B cell (primary cell): ENCODE results near the gene TLR10. TPM values are rescaled to one million over a fixed set of nuclear protein-coding genes. Genes with fewer than 3 reads are reported as not detected.

Source experiments
- ATAC-seq: fragments of 200-7000 bp; cut with Tn5 transposase; one replicate; pipeline ENCODE4 v1.10.0; 2021; ENCODE audit warnings: low read depth, mild to moderate bottlenecking, moderate number of reproducible peaks, moderate library complexity
- CTCF ChIA-PET: fragments of 350-600 bp; sonication (Branson Sonifier 250); formaldehyde crosslinking; loops from one replicate; lab custom pipeline; 2021; ENCODE audit warnings: antibody characterized with exemption, inconsistent platforms; lab: Charles Lee
- POLR2A ChIA-PET: fragments of 350-600 bp; sonication (Branson Sonifier 250); formaldehyde crosslinking; loops from one replicate; lab custom pipeline; 2021; ENCODE audit warnings: antibody characterized with exemption; lab: Charles Lee
- DNase-seq: peaks from one replicate; pipeline ENCODE4 v3.0.0; 2013
- H2AFZ ChIP-seq: 2 replicates; pipeline ENCODE4 v1.6.1; 2012; ENCODE audit warnings: mild to moderate bottlenecking, low read depth, low read length; ENCODE audit not compliant: insufficient read depth, poor library complexity, severe bottlenecking
- H3K27ac ChIP-seq, 2 donors: 1 replicate in 1 of 2; 2 replicates in 1 of 2; pipeline ENCODE4 v1.5.1; 2012 to 2013; ENCODE audit warnings: low read length in 2 of 2, mild to moderate bottlenecking in 2 of 2, moderate library complexity in 1 of 2
- H3K27me3 ChIP-seq, 4 experiments: fragments of 200-600 bp in 1 of 4; sonication (generic) in 1 of 4; replicated peaks in 1 of 4; 1 replicate in 2 of 4; 2 replicates in 2 of 4; pipeline versions ENCODE4 v1.6.1 to v1.7.0; 2013 to 2016; ENCODE audit warnings: low read length in 3 of 4, mild to moderate bottlenecking in 2 of 4, mixed read lengths in 1 of 4, moderate library complexity in 1 of 4; ENCODE audit not compliant: insufficient read depth in 4 of 4, control insufficient read depth in 3 of 4; ENCODE audit errors: control extremely low read depth in 1 of 4
- H3K36me3 ChIP-seq, 2 experiments: replicated peaks in 1 of 2; 1 replicate in 1 of 2; 2 replicates in 1 of 2; pipeline versions ENCODE4 v1.6.1 to v1.7.1; 2013; ENCODE audit warnings: low read length in 1 of 2; ENCODE audit not compliant: insufficient read depth in 2 of 2, control insufficient read depth in 1 of 2; ENCODE audit errors: control extremely low read depth in 1 of 2, extremely low read depth in 1 of 2
- H3K4me1 ChIP-seq, 2 donors: fragments of 200-600 bp in 1 of 2; sonication (generic) in 1 of 2; 1 replicate in 1 of 2; 2 replicates in 1 of 2; pipeline versions ENCODE4 v1.5.1 to v1.6.1; 2013 to 2017; ENCODE audit warnings: low read length in 2 of 2; ENCODE audit not compliant: control insufficient read depth in 2 of 2, insufficient read depth in 2 of 2
- H3K4me2 ChIP-seq: replicated peaks from 2 replicates; pipeline ENCODE3; 2012; ENCODE audit warnings: mild to moderate bottlenecking, low read depth, low read length; ENCODE audit not compliant: poor library complexity, severe bottlenecking
- H3K4me3 ChIP-seq, 5 experiments: fragments of 200-600 bp in 1 of 5; sonication (generic) in 1 of 5; 1 replicate in 3 of 5; 2 replicates in 2 of 5; pipeline versions ENCODE4 v1.5.1 to v1.7.0; 2011 to 2016; ENCODE audit warnings: low read length in 4 of 5, mild to moderate bottlenecking in 4 of 5, low read depth in 2 of 5, control low read depth in 1 of 5, moderate library complexity in 1 of 5; ENCODE audit not compliant: insufficient read depth in 1 of 5; ENCODE audit errors: control extremely low read depth in 1 of 5, extremely low read depth in 1 of 5
- H3K79me2 ChIP-seq: fragments of 200-600 bp; sonication (generic); one replicate; pipeline ENCODE4 v1.6.0; 2016; ENCODE audit warnings: low read length; ENCODE audit not compliant: control insufficient read depth, insufficient read depth
- H3K9ac ChIP-seq: fragments of 200-600 bp; sonication (generic); 2 replicates; pipeline ENCODE4 v1.6.1; 2017; ENCODE audit warnings: mild to moderate bottlenecking, low read length, moderate library complexity
- H3K9me3 ChIP-seq, 3 donors: one replicate each; pipeline versions ENCODE4 v1.6.1 to v1.7.1; 2013; ENCODE audit warnings: low read length in 2 of 3; ENCODE audit not compliant: control insufficient read depth in 2 of 3, insufficient read depth in 1 of 3; ENCODE audit errors: control extremely low read depth in 1 of 3
- H4K20me1 ChIP-seq: 2 replicates; pipeline ENCODE4 v1.6.0; 2012; ENCODE audit warnings: mild to moderate bottlenecking, low read length; ENCODE audit not compliant: insufficient read depth, control insufficient read depth, poor library complexity, severe bottlenecking
- H3K27ac Mint-ChIP-seq: one replicate; pipeline ENCODE4 v1.8.0; 2021; ENCODE audit warnings: mixed read lengths
- H3K27me3 Mint-ChIP-seq: one replicate; pipeline ENCODE4 v1.8.0; 2021; ENCODE audit warnings: mixed read lengths
- H3K4me1 Mint-ChIP-seq: one replicate; pipeline ENCODE4 v1.8.0; 2021; ENCODE audit warnings: mixed read lengths
- H3K4me3 Mint-ChIP-seq: one replicate; pipeline ENCODE4 v1.8.0; 2021; ENCODE audit warnings: mixed read lengths
- H3K9me3 Mint-ChIP-seq: one replicate; pipeline ENCODE4 v1.8.0; 2022; ENCODE audit warnings: mixed read lengths; ENCODE audit not compliant: insufficient read depth
- EZH2 ChIP-seq: IDR thresholded peaks from 2 replicates; pipeline ENCODE4 v1.6.1; 2012; ENCODE audit warnings: borderline replicate concordance, low read depth, mild to moderate bottlenecking, moderate library complexity, low read length; ENCODE audit not compliant: insufficient read depth, poor library complexity, severe bottlenecking
- WGBS: methylation state at CpG from one replicate; pipeline ENCODE4 v1.1.5; 2013; ENCODE audit warnings: missing lambda C conversion rate; ENCODE audit not compliant: insufficient coverage; 5-methylcytosine and 5-hydroxymethylcytosine counted together
- intact Hi-C: fragments of 100-400 bp; cut with micrococcal nuclease; formaldehyde crosslinking; loops from one replicate; pipeline ENCODE4 v1.10.0; 2022
- polyA plus RNA-seq: library from polyadenylated mRNA; depleted of rRNA; stranded (reverse); fragments of >200 nt; gene quantifications from 2 replicates; pipeline ENCODE4 v1.2.3, GENCODE V29; 2012
- total RNA-seq, 2 donors: library from RNA; stranded (reverse); fragments of 120-200 nt in 1 of 2; gene quantifications; 1 replicate in 1 of 2; 2 replicates in 1 of 2; pipeline versions ENCODE4 v1.2.3 to v1.2.4, GENCODE V29; 2013 to 2022
- TF ChIP-seq, protein P1 (sequence below): fragments of 200-600 bp; IDR thresholded peaks from one replicate; pipeline ENCODE4 v1.8.0; 2022; ENCODE audit warnings: antibody characterized with exemption, mild to moderate bottlenecking

TLR10 gene
- total and polyA plus RNA-seq, 2 donors (not counting 1 experiment from before 2014, with no cell fraction given), result 48.0 to 51.5 TPM

DNA sequence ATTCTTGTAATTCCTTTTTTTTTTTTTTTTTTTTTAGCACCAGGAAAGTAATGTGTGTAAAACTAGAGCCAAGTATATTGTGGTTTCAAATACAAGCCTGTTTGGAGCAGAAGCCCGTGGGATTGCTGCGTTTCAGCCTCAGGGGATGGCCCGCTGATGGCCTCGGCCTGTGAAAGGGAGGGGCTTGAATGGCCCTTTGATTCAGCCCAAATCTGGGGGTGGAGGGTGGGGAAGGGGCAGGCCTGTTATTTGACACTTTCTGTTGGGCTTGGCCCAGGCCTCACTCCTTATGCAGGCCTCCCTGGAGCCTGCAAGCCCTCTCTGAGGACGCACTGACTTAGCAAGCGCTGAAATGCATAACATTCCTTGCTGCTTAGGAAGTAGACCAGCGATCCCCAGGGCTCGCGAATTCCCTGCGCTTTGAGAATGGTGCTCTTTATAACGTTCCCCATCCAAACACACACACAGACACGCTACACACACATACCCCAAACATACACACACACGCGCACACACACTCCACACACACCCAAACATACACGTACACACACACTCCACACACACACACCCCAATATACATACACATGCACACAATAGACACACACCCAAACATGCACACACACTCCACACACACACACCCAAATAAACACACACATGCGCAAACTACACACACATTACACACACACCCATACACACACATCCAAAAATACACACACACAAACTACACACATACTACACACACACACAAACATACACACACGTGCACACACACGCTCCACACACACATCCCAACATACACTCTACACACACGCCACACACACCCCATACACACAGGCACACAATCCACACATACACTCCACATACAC lies 29.6 kb downstream of the TLR10 start:
- H3K79me2 ChIP-seq, result peaks cover 10% of the 10 kb centered on the region
- intact Hi-C loops, result no loop called here
- CTCF ChIA-PET, result no interaction called here
- no peak overlapping the region for H3K9ac ChIP-seq
- H3K27ac ChIP-seq, result no peak overlapping the region
- POLR2A ChIA-PET, result no interaction called here
- TF ChIP-seq, protein P1, sequence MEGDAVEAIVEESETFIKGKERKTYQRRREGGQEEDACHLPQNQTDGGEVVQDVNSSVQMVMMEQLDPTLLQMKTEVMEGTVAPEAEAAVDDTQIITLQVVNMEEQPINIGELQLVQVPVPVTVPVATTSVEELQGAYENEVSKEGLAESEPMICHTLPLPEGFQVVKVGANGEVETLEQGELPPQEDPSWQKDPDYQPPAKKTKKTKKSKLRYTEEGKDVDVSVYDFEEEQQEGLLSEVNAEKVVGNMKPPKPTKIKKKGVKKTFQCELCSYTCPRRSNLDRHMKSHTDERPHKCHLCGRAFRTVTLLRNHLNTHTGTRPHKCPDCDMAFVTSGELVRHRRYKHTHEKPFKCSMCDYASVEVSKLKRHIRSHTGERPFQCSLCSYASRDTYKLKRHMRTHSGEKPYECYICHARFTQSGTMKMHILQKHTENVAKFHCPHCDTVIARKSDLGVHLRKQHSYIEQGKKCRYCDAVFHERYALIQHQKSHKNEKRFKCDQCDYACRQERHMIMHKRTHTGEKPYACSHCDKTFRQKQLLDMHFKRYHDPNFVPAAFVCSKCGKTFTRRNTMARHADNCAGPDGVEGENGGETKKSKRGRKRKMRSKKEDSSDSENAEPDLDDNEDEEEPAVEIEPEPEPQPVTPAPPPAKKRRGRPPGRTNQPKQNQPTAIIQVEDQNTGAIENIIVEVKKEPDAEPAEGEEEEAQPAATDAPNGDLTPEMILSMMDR, result no peak
- no peak for TF ChIP-seq EZH2
- H3K4me3 Mint-ChIP-seq, result no peak overlapping the region
- peaks cover 19% of the 10 kb centered on the region for H3K4me1 Mint-ChIP-seq
- H3K27me3 Mint-ChIP-seq, result no peaks in the 10 kb centered on the region
- no peaks in the 10 kb centered on the region for H4K20me1 ChIP-seq
- H3K4me1 ChIP-seq, result peaks cover 11 to 25% of the 10 kb centered on the region in 2 donors
- no peak for ATAC-seq
- no peak for DNase-seq
- peaks cover 5% of the 10 kb centered on the region for H3K9me3 Mint-ChIP-seq
- H3K4me3 ChIP-seq, result no peak overlapping the region
- no peak overlapping the region for H3K4me2 ChIP-seq
- no peak overlapping the region for H3K27ac Mint-ChIP-seq
- WGBS, result 87% methylated on average over 19 of the region's 19 CpGs
- no peaks in the 10 kb centered on the region for H3K36me3 ChIP-seq
- no peaks in the 10 kb centered on the region for H3K27me3 ChIP-seq
- peaks cover 1 to 13% (median 8%) of the 10 kb centered on the region in 3 donors for H3K9me3 ChIP-seq
- no peak overlapping the region for H2AFZ ChIP-seq

DNA sequence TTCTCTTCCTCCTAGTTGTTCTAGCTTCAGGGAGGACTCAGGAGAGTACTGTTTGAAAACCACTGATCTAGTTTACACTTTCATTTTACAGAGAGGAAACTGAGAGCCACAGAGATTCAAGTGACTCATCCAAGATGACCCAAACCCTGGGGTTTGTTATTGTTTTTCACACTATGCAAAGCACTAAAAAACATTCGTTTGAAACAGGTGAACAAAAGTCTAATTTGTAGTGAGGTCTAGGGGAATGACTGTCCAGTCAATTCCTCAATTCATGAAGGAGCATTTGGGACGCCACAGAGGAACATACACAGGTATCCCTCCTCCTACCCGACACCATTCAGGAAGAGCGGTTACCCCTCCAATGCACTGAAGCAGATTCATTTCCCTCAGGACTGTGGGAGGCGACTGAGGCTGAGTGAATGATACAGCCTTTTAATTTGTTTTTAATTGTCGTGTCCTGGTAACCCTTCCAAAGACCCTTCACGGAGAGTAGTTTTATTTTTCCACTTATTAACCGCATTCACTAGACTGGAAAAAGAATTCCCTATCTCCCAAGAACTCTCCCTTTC lies 30.3 kb downstream of the TLR10 start:
- ChIA-PET POLR2A (no interaction called here), CTCF (interaction anchor here (1.0 kb wide), 1 partner anchor 108 kb away, joined by 3 read pairs; no protein-coding TSS in a partner anchor)
- H3K36me3 ChIP-seq, result no peaks in the 10 kb centered on the region
- intact Hi-C loops, result no loop called here
- no peaks in the 10 kb centered on the region for H3K27me3 Mint-ChIP-seq
- no peak overlapping the region for H3K9ac ChIP-seq
- H3K79me2 ChIP-seq, result peaks cover 10% of the 10 kb centered on the region
- H3K9me3 Mint-ChIP-seq, result peaks cover 7% of the 10 kb centered on the region
- H3K27ac Mint-ChIP-seq, result no peak overlapping the region
- peaks cover 12% of the 10 kb centered on the region for H3K4me1 Mint-ChIP-seq
- peaks cover 1 to 20% (median 15%) of the 10 kb centered on the region in 3 donors for H3K9me3 ChIP-seq
- H3K4me3 Mint-ChIP-seq, result no peak overlapping the region
- no peak for DNase-seq
- H4K20me1 ChIP-seq, result no peaks in the 10 kb centered on the region
- no peak overlapping the region for H3K4me2 ChIP-seq
- TF ChIP-seq EZH2, result no peak
- TF ChIP-seq, protein P1, result no peak
- no CpG with 5 or more reads among the region's 8 CpGs for WGBS
- H3K4me1 ChIP-seq, result peaks cover 4 to 18% of the 10 kb centered on the region in 2 donors
- H2AFZ ChIP-seq, result no peak overlapping the region
- H3K27me3 ChIP-seq, result no peaks in the 10 kb centered on the region
- H3K27ac ChIP-seq, result no peak overlapping the region
- no peak overlapping the region for H3K4me3 ChIP-seq
- peak; percentile 39 for ATAC-seq
